Activated CD4-positive, alpha-beta T cell treated with anti-CD3 and anti-CD28 coated beads, Interleukin-2, amount 50 U/mL, for 24 hours (primary cell): ENCODE results near the gene CCDC66.

Source experiments
- DNase-seq, 2 donors: peaks; one replicate each; pipeline ENCODE4 v3.0.0-alpha.2; 2020; ENCODE audit warnings: low read depth in 1 of 2, low spot score in 1 of 2

CCDC66 gene

DNA sequence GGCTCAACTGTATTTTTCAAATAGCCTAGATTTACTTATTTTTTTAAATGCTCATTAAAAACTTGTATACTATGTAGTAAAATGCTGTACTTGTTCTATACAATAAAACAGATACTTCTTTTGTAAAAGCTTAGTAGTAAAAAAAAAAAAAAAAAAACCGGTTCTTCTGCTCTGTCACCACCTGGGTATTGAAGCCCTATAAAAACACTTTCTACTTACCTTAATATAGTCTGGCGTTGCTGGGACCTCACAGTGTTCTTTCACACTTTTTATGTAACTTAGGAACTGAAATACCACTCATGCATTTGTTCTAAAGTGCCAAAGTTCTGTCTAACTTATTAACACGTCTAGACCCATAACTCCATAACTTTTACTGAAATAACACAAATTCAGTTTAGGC, 64.7 kb downstream of the CCDC66 start:
- no peak for DNase-seq

DNA sequence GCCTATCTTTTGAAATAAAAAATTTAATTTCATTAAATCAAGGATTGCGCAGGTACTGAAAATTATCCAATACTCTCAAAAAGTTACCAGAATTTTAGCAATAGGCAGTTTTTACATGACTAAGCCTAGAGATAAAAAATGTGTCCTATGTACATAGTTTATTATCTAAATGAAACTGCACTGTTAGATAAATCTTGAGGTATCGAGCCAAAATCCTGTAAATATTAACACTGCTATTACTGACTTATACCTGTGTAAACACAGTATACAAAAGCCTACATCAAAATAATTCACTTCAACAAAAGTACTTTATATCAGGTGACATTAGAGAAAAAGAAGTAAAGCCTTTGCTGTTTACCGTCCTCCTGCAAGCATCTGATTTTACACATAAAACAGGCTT, 65.4 kb downstream of the CCDC66 start:
- DNase-seq: no peak

DNA sequence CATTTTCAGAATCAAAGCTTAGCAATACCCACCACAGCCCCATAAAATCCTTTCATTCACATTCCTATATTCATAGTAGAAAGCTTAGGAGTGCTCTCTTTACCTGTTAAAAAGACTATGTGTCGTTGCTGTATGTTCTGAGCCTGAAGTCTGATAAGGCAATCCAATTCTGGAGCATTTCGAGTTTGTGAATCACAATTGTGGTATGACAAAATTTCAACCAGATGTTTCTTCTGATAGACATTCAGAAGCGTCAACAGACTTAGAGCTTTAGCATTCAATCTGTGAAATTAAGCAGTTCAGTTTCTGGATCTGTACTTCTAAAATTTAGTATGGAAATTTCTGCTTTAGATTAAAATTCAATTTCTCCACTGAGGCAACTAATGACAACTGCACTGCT, 67.8 kb downstream of the CCDC66 start:
- no peak for DNase-seq

DNA sequence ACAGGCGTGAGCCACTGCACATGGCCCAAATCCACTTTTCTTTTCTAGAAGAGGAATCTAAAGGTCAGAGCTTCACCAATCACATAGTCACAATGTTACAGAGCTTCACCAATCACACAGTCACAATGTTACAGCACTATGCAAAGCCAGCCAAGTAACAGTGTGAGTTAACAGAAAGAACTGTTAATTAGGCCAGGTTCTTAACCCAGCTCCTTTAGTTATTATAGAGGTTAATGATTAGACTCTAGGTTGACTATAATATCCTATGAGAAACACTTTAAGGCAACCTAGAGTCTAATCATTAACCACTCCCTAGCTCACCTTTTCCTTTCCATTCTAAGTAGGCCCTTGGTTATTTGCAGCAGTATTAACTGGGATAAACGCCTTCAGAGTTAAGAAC, 72.1 kb downstream of the CCDC66 start:
- no peak for DNase-seq

DNA sequence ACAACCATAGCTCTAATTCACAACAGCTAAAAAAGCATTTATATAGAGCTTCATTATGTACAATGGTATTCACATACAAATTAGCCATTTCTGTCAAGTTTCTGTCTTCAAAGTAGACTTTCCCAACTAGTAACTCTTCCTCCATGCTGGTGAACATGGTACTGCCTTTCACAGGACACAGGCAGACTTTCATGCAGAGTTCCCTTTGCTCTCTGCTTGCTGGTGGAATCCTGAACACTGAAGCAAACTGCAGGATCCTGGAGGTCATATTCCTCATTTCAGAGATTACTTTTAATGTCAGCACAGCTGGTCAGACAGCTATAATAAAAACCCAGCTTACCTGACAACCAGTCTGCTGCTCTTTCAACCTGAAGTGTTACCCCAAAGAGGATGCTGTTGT, 72.5 kb downstream of the CCDC66 start:
- DNase-seq: no peak

DNA sequence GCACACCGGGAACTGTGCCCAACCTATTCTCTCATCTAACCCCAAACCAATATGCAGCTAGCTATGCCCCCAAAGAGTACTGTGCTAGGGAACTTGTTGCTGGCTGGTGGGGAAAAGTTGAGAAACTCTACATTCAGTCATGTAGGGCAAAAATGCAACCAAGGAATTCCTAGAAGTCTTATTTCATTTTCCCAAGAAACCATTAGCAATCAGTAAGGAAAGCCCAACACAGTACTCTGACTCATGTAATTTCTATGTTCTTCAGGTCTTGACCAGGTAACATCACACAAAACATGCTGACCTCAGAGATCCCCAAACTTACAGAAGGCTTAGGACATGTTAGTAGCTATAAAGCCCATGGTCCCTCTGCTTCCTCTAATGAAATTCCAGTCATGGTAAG, 74.0 kb downstream of the CCDC66 start:
- no peak for DNase-seq

DNA sequence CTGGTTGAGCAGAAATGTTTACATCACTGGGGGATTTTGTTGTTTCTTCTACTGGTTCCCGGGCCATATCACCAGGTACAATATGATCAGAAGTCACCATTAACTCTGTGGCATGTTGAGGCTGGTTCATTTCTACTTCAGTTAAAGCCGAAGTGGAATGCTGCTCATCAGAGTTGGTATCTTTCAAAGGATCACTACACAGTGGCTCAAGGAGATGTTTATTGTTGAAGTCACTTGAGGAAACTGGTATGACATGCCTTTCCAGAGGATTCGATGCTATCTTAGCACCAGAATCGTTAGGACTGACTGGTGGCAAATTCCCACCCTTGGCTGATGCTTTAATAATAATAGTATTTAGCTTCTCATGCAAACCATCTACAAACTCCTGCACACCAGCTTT, 76.2 kb downstream of the CCDC66 start:
- no peak for DNase-seq

DNA sequence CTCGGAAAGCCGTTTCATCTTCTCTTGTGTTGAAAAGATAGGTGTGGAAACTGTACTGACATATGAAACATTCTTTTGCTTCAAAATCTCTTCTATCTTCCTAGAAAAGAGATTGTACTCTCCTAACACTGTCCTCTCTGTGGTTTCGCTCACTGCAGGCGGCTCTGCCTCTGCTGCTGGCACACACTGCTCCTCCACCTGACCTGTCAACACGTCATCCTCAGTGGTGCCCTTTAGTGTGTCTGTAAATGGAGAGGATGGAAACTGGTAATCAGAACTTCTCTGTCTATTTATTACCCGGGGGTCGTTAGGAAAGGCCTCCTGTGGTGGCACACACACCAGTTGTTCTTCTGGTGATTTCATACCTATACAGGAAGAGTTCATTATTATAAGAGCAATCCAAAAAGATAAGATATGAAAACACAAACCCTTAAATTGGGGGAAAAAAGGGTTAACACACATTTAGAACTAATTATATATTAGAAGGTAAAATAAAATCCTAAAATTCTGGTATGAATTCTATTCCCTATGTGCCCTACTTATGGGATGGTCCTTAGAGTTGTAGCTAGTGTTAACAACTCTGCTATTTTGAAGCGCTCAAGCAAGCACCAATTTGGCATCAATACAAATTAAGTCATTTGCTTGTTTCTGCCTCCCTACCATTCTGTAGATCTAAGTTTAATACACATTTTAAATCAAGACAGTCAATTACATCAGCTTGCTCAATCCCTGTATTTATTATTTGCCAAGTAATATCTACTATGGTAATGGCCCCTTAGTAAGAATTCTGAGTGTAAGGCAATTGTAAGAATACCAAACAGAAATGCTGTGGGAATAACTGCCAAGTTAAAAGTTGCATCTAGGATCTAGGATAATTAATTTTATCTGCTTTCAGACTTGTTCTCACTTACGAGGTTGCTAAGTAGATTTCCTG, 76.9 kb downstream of the CCDC66 start:
- no peak for DNase-seq

DNA sequence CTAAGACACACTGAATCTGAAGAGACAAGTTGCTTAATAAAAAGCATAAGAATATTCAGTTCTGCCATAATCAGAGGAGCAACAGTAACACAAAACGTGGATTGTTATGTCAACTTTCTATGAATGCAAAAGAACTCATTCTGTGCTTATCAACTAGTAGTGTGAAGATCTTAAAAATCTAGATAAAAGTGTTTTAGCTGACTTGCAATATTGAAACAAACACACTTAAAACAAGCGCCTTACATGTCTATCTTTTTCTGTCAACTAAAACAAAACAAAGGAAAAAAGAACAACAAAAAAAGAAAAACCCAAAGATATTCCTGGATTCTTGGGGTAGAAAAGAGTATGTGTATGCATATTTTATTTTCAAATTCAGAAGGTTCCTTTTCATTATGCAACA, 88.4 kb downstream of the CCDC66 start:
- no peak for DNase-seq

DNA sequence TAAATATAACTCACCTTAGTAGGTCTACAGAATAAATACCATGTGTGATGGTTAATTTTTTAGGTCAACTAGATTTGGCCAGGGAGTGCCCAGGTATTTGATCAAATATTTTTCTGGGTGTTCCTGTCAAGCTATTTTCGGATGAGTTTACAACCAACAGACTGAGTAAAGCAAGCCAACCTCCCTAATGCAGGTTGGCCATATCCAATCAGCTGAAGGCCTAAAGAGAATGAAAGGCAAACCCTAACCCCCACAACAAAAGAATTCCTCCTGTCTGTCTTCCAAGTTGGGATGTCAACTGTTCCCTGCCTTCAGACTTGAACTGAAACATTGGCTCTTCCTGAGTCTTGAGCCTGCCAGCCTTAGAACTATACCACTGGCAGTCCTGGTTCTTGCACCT, 97.5 kb downstream of the CCDC66 start:
- no peak for DNase-seq

DNA sequence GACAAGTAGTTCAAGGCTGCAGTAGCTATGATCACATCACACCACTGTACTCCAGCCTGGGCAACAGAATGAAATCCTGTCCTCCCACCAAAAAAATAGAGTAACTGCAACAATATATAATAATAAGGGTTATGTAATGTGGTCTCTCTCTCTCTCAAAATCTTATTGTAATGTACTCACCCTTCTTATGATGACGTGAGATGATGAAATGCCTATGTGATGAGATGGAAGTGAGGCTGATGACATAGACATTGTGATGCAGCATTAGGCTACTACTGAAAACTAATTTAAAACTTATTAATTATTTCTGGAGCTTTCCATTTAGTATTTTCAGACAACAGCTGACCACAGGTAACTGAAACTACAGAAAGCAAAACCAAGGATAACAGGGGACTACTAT, 98.7 kb downstream of the CCDC66 start:
- DNase-seq: no peak

DNA sequence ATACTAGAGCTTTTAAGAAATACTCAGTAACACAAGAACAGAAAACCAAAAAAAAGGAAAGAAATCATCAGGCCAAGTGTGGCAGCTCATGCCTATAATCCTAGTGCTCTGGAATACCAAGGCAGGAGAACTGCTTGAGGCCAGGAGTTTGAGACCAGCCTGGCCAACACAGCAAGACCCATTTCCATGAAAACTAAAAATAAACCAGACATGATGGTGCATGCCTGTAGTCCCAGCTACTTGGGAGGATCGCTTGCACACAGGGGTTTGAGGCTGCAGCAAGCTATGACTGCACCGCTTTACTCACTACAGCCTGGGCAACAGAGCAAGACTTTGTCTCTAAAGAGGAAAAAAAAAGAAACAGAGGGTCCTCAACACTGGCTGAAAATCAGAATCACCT, 107.8 kb downstream of the CCDC66 start:
- DNase-seq: no peak

DNA sequence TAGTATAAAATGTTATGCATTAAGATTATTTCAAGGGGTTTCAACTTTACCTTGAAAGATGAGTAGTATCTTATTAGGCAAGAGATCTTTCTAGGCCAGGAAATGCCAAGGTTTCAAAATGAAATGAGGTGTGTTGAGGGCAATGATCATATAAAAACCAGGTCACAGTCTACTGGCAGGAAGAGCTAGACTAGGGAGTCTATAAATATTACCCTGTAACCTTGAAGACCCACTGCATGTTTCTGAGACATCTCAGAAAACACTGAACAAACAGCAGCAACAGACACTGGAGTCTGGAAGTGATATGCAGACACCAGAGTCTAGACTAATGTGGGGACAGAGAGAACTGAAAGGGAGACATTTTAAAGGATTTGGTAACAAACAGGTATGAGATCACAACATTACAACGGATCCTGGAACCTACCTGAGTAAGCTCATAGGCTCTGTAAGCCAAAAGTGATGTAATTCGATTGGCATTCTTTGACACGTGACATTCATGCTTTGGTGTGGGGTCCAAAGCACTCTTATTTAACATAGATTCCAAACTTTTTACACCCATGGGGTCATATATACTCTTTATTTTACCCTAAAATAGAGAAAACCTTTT, 111.1 kb downstream of the CCDC66 start:
- no peak for DNase-seq
